Thymus (tissue), 11 donors: ENCODE results near the gene GPR173. TPM values are rescaled to one million over a fixed set of nuclear protein-coding genes. Genes with fewer than 3 reads are reported as not detected.

Source experiments
- DNase-seq, 9 donors: peaks; one replicate each; pipeline ENCODE4 v3.0.0-alpha.2; 2013; ENCODE audit warnings: low spot score in 9 of 9, low read depth in 6 of 9, missing footprints in 1 of 9
- H3K27ac ChIP-seq, 2 donors: one replicate each; pipeline ENCODE4 v1.5.1; 2013; ENCODE audit warnings: control low read depth in 1 of 2, low read depth in 1 of 2, low read length in 1 of 2, mild to moderate bottlenecking in 1 of 2, moderate library complexity in 1 of 2
- H3K27me3 ChIP-seq, 2 donors: one replicate each; pipeline ENCODE4 v1.5.1; 2013; ENCODE audit warnings: low read length in 1 of 2; ENCODE audit not compliant: control insufficient read depth in 2 of 2, insufficient read depth in 1 of 2
- H3K36me3 ChIP-seq, 2 donors: one replicate each; pipeline ENCODE4 v1.5.1; 2013; ENCODE audit warnings: low read length in 1 of 2, mild to moderate bottlenecking in 1 of 2, moderate library complexity in 1 of 2; ENCODE audit not compliant: control insufficient read depth in 2 of 2, insufficient read depth in 2 of 2
- H3K4me1 ChIP-seq, 2 donors: one replicate each; pipeline ENCODE4 v1.5.1; 2013; ENCODE audit warnings: low read length in 2 of 2; ENCODE audit not compliant: control insufficient read depth in 2 of 2, insufficient read depth in 2 of 2
- H3K4me3 ChIP-seq, 2 donors: one replicate each; pipeline ENCODE4 v1.5.1; 2013; ENCODE audit warnings: low read length in 2 of 2, control low read depth in 1 of 2, mild to moderate bottlenecking in 1 of 2
- H3K9me3 ChIP-seq, 2 donors: one replicate each; pipeline ENCODE4 v1.5.1; 2013; ENCODE audit warnings: low read length in 1 of 2, mild to moderate bottlenecking in 1 of 2; ENCODE audit not compliant: control insufficient read depth in 2 of 2, insufficient read depth in 1 of 2
- WGBS: extraction: QIAGEN DNeasy Blood & Tissue Kit; methylation state at CpG from one replicate; pipeline ENCODE4 v1.1.7; 2013; 5-methylcytosine and 5-hydroxymethylcytosine counted together
- polyA plus RNA-seq: library from polyadenylated mRNA; stranded (reverse); fragments of 200-250 nt; gene quantifications from one replicate; pipeline ENCODE4 v1.2.3, GENCODE V29; 2013
- total RNA-seq: library from RNA; stranded (reverse); fragments of 120-200 nt; gene quantifications from one replicate; pipeline ENCODE4 v1.2.4, GENCODE V29; 2013
- donor health status: healthy.

GPR173 gene
- total and polyA plus RNA-seq, 2 donors, result 0.61 to 1.5 TPM

- Histone ChIP-seq H3K27me3 (no peaks in the 10 kb centered on the region), H3K4me1 (peaks cover 0 to 15% of the 10 kb centered on the region in 2 donors), H3K27ac (peak overlapping the region; percentile 90 to 98), H3K4me3 (peak overlapping the region; percentile 53 to 70), H3K36me3 (peaks cover 0 to under 1% of the 10 kb centered on the region in 2 donors), H3K9me3 (no peaks in the 10 kb centered on the region)
- under 1% methylated on average over 16 of the region's 16 CpGs for WGBS
- peak in 3 of 9 donors; percentile 68 to 82 (median 68) for DNase-seq
Measured at GRCh38 chrX:53093177-53093655, 44.6 kb downstream of the GPR173 start.

- under 1% methylated on average over 67 of the region's 67 CpGs for WGBS
- peaks cover 0 to 12% of the 10 kb centered on the region in 2 donors for H3K4me1 ChIP-seq
- H3K9me3 ChIP-seq, result no peaks in the 10 kb centered on the region
- no peaks in the 10 kb centered on the region for H3K36me3 ChIP-seq
- peak in 8 of 9 donors; percentile 69 to 95 (median 84) for DNase-seq
- H3K27me3 ChIP-seq, result no peaks in the 10 kb centered on the region
- peak within 1 kb of the TSS; percentile 92 to 98 for H3K27ac ChIP-seq
- peak within 1 kb of the TSS; percentile 53 to 70 for H3K4me3 ChIP-seq
Measured at GRCh38 chrX:53093748-53094581, 45.4 kb downstream of the GPR173 start, which contains the start of gene KANTR. Gene KANTR, plus strand, starts transcription at chrX:53094142. Its CDS starts 30,131 bp downstream, at chrX:53124273.

- Histone ChIP-seq H3K27ac (peak overlapping the region; percentile 92 to 98), H3K27me3 (no peaks in the 10 kb centered on the region), H3K4me3 (peak overlapping the region; percentile 53 to 70), H3K4me1 (peaks cover 0 to 11% of the 10 kb centered on the region in 2 donors), H3K36me3 (peaks cover 0 to 4% of the 10 kb centered on the region in 2 donors), H3K9me3 (no peaks in the 10 kb centered on the region)
- DNase-seq, result no peak
- 2% methylated on average over 5 of the region's 5 CpGs for WGBS
Measured at GRCh38 chrX:53094582-53094905, 46.0 kb downstream of the GPR173 start.

GRCh38 chrX:53095796-53096195 lies 47.2 kb downstream of the GPR173 start:
- no peak overlapping the region for H3K4me3 ChIP-seq
- peaks cover 0 to 5% of the 10 kb centered on the region in 2 donors for H3K36me3 ChIP-seq
- no peaks in the 10 kb centered on the region for H3K9me3 ChIP-seq
- H3K27me3 ChIP-seq, result no peaks in the 10 kb centered on the region
- no peak overlapping the region for H3K27ac ChIP-seq
- H3K4me1 ChIP-seq, result peaks cover 0 to 11% of the 10 kb centered on the region in 2 donors
- DNase-seq, result no peak
- 98% methylated on average over 3 of the region's 3 CpGs for WGBS

- Histone ChIP-seq H3K27ac (no peak overlapping the region), H3K36me3 (peaks cover 0 to 10% of the 10 kb centered on the region in 2 donors), H3K4me3 (no peak overlapping the region), H3K27me3 (no peaks in the 10 kb centered on the region), H3K4me1 (no peaks in the 10 kb centered on the region), H3K9me3 (no peaks in the 10 kb centered on the region)
- no peak for DNase-seq
- WGBS, result 98% methylated on average over 6 of the region's 6 CpGs
Measured at GRCh38 chrX:53114864-53115549, 66.4 kb downstream of the GPR173 start.

GRCh38 chrX:53115550-53115874 lies 66.9 kb downstream of the GPR173 start:
- no peak overlapping the region for H3K27ac ChIP-seq
- H3K9me3 ChIP-seq, result no peaks in the 10 kb centered on the region
- H3K4me1 ChIP-seq, result no peaks in the 10 kb centered on the region
- no peaks in the 10 kb centered on the region for H3K27me3 ChIP-seq
- peaks cover 0 to 10% of the 10 kb centered on the region in 2 donors for H3K36me3 ChIP-seq
- DNase-seq, result no peak
- WGBS, result 93% methylated on average over 2 of the region's 2 CpGs
- no peak overlapping the region for H3K4me3 ChIP-seq

- Histone ChIP-seq H3K9me3 (no peaks in the 10 kb centered on the region), H3K4me1 (no peaks in the 10 kb centered on the region), H3K27me3 (no peaks in the 10 kb centered on the region), H3K27ac (no peak overlapping the region), H3K4me3 (no peak overlapping the region), H3K36me3 (peaks cover 0 to 10% of the 10 kb centered on the region in 2 donors)
- no peak for DNase-seq
- 84% methylated on average over 3 of the region's 3 CpGs for WGBS
Measured at GRCh38 chrX:53116101-53116500, 67.5 kb downstream of the GPR173 start.

- no peak for DNase-seq
- Histone ChIP-seq H3K4me1 (no peaks in the 10 kb centered on the region), H3K27me3 (no peaks in the 10 kb centered on the region), H3K27ac (no peak overlapping the region), H3K4me3 (no peak overlapping the region), H3K9me3 (no peaks in the 10 kb centered on the region), H3K36me3 (no peaks in the 10 kb centered on the region)
- WGBS, result 97% methylated on average over 1 of the region's 1 CpG
Measured at GRCh38 chrX:53122013-53122412, 73.4 kb downstream of the GPR173 start.

- H3K9me3 ChIP-seq, result no peaks in the 10 kb centered on the region
- H3K36me3 ChIP-seq, result no peaks in the 10 kb centered on the region
- H3K27ac ChIP-seq, result no peak overlapping the region
Measured at GRCh38 chrX:53125506-53125905, 76.9 kb downstream of the GPR173 start.

More at GRCh38 chrX:53125506-53125905, 76.9 kb downstream of the GPR173 start:
- DNase-seq, result no peak
- Histone ChIP-seq H3K4me3 (no peak overlapping the region), H3K27me3 (no peaks in the 10 kb centered on the region), H3K4me1 (no peaks in the 10 kb centered on the region)
